Loucy (cell line): Measurements from ENCODE around the gene PRR15L.

Experiments used
- EZH2phosphoT487 ChIP-seq: fragments of 200-600 bp; IDR thresholded peaks from 2 replicates; pipeline ENCODE4 v1.6.1; 2018; ENCODE audit warnings: antibody characterized with exemption, mild to moderate bottlenecking, moderate library complexity, borderline replicate concordance
- TF ChIP-seq, protein P1 (sequence below): fragments of 200-600 bp; sonication (generic); conservative IDR thresholded peaks from 2 replicates; pipeline ENCODE4 v1.5.1; 2014; ENCODE audit warnings: mild to moderate bottlenecking, antibody characterized with exemption, low read length

DNA sequence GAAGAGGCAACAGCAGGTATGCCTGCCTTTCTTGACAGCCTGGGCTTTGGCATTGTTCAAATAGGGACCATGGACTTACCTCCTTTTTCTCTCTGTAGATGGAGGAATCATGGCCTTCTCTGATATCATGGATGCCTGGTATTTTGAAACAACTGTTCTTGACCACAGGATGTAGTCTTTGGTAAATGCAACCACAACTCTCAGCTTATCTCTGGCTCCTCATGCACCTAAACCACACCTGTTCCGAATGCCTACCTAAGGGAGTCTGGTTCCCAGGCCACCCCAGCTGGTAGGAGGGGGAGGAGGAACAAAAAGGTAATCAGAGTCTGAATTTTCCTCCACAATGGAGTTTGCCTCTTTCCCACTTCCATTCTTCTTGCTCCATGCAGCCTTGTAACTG is 32.0 kb upstream of the PRR15L start:
- TF ChIP-seq, protein P1, sequence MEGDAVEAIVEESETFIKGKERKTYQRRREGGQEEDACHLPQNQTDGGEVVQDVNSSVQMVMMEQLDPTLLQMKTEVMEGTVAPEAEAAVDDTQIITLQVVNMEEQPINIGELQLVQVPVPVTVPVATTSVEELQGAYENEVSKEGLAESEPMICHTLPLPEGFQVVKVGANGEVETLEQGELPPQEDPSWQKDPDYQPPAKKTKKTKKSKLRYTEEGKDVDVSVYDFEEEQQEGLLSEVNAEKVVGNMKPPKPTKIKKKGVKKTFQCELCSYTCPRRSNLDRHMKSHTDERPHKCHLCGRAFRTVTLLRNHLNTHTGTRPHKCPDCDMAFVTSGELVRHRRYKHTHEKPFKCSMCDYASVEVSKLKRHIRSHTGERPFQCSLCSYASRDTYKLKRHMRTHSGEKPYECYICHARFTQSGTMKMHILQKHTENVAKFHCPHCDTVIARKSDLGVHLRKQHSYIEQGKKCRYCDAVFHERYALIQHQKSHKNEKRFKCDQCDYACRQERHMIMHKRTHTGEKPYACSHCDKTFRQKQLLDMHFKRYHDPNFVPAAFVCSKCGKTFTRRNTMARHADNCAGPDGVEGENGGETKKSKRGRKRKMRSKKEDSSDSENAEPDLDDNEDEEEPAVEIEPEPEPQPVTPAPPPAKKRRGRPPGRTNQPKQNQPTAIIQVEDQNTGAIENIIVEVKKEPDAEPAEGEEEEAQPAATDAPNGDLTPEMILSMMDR: no peak
- TF ChIP-seq EZH2phosphoT487: no peak
